Activated T-helper 17 cell treated with anti-CD3 and anti-CD28 coated beads, Interleukin-2, amount 50 U/mL, for 72 hours (primary cell): Measurements from ENCODE around the gene LYAR. TPM values are rescaled to one million over a fixed set of nuclear protein-coding genes. Genes with fewer than 3 reads are reported as not detected.
A peak's percentile ranks its signal among the peaks of the same experiment; 100 is the strongest.

ENCODE experiments used
- ATAC-seq: fragments of 150-1000 bp; cut with Tn5 transposase; replicated peaks from 2 replicates; pipeline ENCODE4 v1.10.0; 2021; ENCODE audit warnings: mild to moderate bottlenecking, moderate library complexity
- H3K27ac Mint-ChIP-seq: one replicate; pipeline ENCODE4 v1.8.0; 2022; ENCODE audit warnings: mixed read lengths
- H3K27me3 Mint-ChIP-seq: one replicate; pipeline ENCODE4 v1.8.0; 2022; ENCODE audit warnings: mixed read lengths
- H3K36me3 Mint-ChIP-seq: one replicate; pipeline ENCODE4 v1.8.0; 2022; ENCODE audit warnings: low read depth, mild to moderate bottlenecking, mixed read lengths
- H3K4me1 Mint-ChIP-seq: one replicate; pipeline ENCODE4 v1.8.0; 2022; ENCODE audit warnings: mixed read lengths
- H3K4me3 Mint-ChIP-seq: one replicate; pipeline ENCODE4 v1.8.0; 2022; ENCODE audit warnings: mild to moderate bottlenecking, mixed read lengths
- H3K9me3 Mint-ChIP-seq: one replicate; pipeline ENCODE4 v1.8.0; 2022; ENCODE audit warnings: mixed read lengths
- total RNA-seq, 2 donors: library from RNA; stranded (reverse); gene quantifications; one replicate each; pipeline ENCODE4 v1.2.3, GENCODE V29; 2022

LYAR gene
- total RNA-seq, 2 donors from 2014 or later: 25.2 to 57.8 TPM

DNA sequence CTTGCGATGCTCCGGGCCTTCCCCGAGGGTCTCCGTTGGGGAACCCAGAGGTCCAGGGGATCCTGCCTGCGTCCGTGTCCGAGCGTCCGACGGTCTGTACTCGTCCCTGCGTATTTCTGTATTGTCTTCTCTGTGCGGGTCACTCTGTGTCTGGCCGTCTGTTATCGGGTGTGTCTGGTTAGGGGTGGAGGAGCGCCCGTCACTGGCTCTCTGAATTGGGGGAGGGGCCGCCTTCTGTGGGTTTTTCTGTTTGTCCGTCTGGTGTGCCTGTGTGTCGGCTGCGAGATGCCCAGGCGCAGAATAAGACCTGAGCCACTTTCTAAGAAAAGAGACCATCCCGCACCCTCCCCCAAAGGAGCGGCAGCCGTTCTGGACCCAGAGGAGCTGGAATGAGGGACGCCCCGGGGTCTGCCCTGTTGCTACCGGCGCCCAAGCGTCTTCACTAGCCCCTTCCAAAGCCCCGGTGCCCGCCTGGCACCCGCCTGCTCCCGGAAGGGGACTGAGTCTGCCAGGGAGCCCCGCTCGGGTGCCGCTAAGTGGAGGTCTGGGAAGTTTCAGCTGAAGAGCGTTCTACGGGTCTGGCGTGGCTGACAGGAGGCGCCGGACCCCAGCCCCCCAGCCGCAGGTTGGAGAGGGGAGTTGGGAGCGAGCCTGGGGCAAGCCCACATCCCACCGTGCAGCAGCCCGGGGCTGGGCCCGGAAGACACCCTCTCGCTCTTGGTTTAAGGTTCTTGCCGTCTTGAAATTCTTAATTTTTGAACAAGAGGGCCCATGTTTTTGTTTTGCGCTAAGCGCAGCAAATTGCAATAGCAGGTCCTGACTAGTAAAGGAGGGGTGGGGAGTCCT is 62.2 kb downstream of the LYAR start:
- Mint-ChIP-seq H3K4me3 (no peak overlapping the region), H3K27me3 (peaks cover 41% of the 10 kb centered on the region), H3K9me3 (no peaks in the 10 kb centered on the region), H3K4me1 (peaks cover 7% of the 10 kb centered on the region), H3K36me3 (peaks cover 8% of the 10 kb centered on the region), H3K27ac (no peak overlapping the region)
- ATAC-seq: no peak

DNA sequence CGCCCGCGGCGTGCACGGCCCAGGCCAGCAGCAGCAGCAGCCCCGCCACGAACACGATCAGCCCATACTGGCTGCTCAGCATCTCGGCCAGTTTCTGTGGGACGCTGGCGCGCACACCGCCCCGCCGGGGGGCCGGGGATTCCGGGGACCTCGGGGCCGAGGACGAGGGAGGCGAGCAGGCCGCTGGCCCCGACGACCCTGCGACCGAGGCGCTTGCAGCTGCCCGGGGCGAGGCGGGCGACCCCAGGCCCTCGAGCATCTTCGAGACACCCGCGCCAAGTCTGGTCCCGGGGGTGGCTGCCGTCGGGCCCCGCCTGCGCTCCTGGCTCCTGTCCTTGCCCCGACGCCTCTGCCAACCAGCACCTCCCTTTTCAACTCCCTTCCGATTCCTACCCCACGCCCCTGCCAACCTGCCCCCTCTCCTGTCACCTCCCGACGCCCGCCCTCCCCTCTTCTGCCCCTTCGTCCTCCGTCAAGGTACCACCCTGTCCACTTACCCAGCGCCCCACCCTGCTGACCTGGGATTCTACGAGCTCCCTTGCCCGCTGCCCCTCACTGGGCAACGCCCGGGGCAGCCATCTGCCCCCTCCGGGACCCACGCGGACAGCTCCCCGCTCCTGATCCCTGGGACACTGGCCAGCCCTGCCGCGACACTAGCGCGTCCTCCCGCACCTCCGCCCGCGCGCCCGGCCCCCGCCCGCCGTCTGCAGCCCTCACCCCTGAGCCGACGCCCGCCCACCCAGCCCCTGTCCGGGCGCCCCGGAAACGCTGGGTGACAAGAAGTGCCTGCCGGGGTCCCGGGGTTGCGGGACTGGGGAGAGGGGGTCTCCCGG is 63.1 kb downstream of the LYAR start, which contains the start of gene OTOP1:
OTOP1 (minus strand) TSS at position 324 of the 833 bp plus-strand sequence; CDS start at position 259, 65 bp downstream.
- Mint-ChIP-seq H3K9me3 (no peaks in the 10 kb centered on the region), H3K27me3 (peaks cover 48% of the 10 kb centered on the region), H3K27ac (no peak within 1 kb of the TSS), H3K4me1 (peaks cover 7% of the 10 kb centered on the region), H3K4me3 (peak within 1 kb of the TSS; percentile 26), H3K36me3 (peaks cover 8% of the 10 kb centered on the region)
- ATAC-seq: no peak

DNA sequence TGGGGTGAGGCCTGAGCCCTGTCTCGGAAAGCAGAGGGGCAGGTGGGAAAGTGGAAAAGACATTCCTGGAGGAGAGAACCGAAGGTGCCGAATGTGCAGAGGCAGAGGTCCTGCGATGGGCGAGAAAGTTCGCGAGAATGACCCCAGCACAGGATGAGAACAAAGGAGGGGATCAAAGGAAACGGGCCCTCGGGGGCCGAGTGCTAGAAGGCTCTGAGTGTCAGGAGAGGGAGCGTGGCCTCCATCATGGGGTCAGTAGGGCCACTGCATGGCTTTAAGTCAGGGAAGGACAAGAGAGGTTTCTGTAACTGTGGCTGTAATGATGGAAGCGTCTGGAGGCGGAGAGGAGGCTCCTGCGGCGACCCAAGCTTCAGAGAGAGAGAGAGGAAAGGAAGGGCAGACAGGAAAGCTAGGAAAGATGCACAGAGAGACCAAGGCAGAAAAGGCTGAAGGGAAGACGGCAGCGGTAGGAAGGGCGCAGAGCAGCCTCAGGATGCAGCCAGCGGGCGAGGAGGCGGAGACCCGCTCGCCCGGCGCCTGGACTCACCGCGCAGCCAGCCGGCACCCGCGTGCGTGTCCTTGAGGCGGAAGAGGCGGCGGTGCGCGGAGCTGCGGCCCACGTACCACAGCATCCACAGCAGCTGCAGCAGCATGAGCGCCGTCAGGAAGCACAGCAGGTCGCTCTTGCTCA is 63.9 kb downstream of the LYAR start:
- H3K27me3 Mint-ChIP-seq: peaks cover 51% of the 10 kb centered on the region
- H3K4me3 Mint-ChIP-seq: peak overlapping the region; percentile 26
- ATAC-seq: no peak
- peaks cover 7% of the 10 kb centered on the region for H3K4me1 Mint-ChIP-seq
- no peak overlapping the region for H3K27ac Mint-ChIP-seq
- peaks cover 8% of the 10 kb centered on the region for H3K36me3 Mint-ChIP-seq
- no peaks in the 10 kb centered on the region for H3K9me3 Mint-ChIP-seq

Other genes with a start within 250 kb of the LYAR start
- gene OTOP1, start 63.2 kb downstream of the LYAR start, total RNA-seq: not detected
- gene TMEM128, start 41.9 kb downstream of the LYAR start, total RNA-seq: 10 to 100 TPM in 1 of 2 donors, 1 to 10 TPM in 1; 9.1 to 13.1 TPM
- gene ZBTB49, start 97 bp upstream of the LYAR start, total RNA-seq: 1 to 10 TPM; 3.5 to 7.6 TPM
- gene NSG1, start 96.9 kb upstream of the LYAR start, total RNA-seq: 10 to 100 TPM in 1 of 2 donors, 1 to 10 TPM in 1; 7.0 to 12.8 TPM